ENCODE data around the gene EIPR1.

DNA sequence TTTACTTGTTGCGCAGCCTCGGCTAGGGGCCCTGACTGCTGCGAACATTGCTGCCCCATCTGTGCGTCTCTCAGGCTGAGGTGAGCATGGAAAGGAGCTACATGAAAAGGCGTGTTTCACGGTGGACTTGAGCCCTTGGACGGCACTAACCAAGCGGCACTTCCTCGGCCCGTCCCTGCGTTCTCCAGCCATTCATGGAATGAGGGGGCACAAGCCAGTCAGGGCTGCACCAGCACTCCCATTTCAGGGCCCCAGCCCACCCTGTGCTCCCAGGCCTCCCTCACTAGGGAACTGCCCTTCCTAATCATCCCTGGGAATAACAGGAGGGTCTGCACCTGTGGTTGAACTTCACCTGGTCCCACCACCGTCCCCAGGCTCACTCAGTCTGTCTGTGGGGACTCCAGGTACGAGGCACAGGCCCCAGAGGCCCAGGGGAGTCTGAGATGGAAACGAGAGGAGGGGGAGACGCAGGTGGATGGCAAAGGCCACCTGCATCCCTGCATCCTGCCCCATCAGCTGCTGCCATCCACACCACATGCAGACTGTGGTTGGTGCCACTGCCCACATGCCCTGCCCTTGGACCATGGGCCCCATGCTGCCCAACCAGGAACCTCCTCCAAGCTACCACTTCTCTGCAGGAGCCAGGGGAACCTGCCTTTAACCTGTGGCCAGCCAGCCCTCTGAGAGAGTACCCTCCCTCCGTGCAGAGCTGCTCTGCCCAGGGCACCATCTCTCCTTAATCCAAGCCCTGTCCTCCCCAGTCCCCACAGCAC lies 99.7 kb downstream of the EIPR1 start:
- TF ChIP-seq, protein P1, sequence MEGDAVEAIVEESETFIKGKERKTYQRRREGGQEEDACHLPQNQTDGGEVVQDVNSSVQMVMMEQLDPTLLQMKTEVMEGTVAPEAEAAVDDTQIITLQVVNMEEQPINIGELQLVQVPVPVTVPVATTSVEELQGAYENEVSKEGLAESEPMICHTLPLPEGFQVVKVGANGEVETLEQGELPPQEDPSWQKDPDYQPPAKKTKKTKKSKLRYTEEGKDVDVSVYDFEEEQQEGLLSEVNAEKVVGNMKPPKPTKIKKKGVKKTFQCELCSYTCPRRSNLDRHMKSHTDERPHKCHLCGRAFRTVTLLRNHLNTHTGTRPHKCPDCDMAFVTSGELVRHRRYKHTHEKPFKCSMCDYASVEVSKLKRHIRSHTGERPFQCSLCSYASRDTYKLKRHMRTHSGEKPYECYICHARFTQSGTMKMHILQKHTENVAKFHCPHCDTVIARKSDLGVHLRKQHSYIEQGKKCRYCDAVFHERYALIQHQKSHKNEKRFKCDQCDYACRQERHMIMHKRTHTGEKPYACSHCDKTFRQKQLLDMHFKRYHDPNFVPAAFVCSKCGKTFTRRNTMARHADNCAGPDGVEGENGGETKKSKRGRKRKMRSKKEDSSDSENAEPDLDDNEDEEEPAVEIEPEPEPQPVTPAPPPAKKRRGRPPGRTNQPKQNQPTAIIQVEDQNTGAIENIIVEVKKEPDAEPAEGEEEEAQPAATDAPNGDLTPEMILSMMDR (IDR thresholded peaks at IDR 0.05): no peak
- no peak for TF ChIP-seq POLR2AphosphoS5 (IDR thresholded peaks at IDR 0.05)
- no peak for TF ChIP-seq EP300 (IDR thresholded peaks at IDR 0.05; ENCODE audit: low read depth)
